Stimulated activated CD4-positive, alpha-beta T cell treated with anti-CD3 and anti-CD28 coated beads, TNF-alpha, amount 100 ng/mL, for 1 hour (primary cell): ENCODE measurements around the gene PGGHG.

Source experiments
- DNase-seq, 3 donors: peaks; one replicate each; pipeline ENCODE4 v3.0.0-alpha.2; 2020; ENCODE audit warnings: low read depth in 3 of 3, low spot score in 1 of 3

Gene PGGHG

DNA sequence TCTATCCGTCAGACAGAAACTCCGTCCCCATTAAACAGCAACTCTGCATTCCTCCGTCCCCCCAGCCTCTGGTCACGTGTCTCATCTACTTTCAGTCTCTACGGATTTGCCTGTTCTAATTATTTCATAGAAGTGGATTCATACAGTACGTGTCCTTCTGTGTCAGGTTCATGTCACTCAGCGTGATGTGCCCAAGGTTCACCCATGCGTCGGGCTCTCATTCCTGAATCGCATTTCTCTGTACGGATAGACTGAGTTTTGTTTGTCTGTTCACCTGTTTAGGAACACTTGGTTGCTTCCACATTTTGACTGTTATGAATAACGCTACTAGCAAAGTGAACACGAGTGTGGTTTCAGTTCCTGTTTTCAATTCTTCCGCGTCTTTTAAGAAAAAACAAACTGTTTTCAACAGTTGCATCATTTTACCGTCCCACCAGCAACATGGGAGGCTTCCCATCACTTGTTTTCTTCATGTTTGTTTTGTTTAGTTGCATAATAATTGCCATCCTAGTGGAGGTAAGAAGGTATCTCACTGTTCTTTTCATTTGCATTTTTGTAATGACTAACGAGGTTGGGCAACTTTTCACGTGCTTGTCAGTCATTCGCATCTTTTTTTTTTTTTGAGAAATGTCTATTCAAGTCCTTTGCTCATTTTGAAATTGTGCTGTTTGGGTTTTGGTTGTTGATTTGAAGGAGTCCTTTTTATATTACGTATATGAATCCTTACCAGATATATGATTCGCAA lies 19.6 kb upstream of the PGGHG start:
- DNase-seq: no peak

DNA sequence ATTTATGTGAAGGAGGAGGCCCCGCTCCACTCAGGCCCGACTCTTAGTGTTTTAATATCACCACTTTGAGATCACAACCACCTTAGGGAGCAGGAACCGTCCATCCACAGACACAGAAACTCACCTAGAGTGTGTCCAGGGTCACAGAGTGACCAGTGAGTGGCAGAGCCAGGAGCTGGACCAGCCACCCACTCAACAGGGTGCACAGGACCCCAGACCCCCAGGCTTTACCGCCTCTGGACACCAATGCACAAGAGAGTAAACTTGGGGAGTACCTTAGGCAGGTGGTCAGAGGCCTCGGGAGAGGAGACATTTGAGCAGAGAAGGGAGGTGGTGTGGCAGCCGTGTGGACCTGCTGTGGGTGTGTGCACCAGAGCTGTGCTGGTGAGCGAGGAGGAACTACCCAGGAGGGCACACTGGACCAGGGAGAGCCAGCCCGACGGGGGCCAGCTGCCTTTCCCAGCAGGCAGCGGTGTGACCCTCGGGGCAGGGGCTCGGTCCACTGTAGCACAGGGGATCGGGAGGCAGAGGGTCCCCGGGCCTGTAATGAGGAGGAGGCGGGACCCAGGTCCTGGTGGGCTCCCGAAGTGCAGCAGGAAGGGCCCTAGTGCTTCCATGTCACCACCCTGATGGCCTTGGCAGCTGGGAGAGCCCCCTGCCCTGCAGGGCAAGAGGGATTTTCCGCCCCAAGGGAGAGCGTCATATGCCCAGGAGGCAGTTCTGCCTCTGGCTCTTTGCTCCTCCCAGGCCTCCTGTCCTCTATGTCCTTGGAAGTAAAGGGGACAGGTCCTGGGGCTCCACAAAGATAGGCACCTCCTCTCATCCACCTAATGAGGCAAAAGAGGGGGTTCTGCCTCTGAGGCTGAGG lies 18.2 kb upstream of the PGGHG start:
- DNase-seq: no peak

DNA sequence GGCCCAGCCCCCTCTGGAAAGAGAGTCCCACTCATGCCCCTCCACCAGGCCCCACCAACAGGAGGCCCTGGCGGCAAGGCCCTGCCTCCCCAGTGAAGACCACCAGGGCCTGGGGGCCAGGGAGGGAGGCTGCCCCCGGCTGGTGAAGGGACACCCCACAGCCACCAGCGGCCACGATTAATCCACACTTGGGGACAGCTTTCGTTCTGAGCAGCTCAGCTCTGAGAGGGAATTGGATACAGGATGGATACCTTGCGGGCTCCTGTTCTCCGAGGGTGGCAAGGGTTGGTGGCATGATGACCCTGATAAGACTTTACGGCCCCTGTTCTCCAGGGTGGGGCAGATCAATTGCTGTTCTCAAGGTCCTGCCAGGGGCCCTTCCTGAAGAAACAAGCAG lies 17.6 kb upstream of the PGGHG start:
- no peak for DNase-seq

DNA sequence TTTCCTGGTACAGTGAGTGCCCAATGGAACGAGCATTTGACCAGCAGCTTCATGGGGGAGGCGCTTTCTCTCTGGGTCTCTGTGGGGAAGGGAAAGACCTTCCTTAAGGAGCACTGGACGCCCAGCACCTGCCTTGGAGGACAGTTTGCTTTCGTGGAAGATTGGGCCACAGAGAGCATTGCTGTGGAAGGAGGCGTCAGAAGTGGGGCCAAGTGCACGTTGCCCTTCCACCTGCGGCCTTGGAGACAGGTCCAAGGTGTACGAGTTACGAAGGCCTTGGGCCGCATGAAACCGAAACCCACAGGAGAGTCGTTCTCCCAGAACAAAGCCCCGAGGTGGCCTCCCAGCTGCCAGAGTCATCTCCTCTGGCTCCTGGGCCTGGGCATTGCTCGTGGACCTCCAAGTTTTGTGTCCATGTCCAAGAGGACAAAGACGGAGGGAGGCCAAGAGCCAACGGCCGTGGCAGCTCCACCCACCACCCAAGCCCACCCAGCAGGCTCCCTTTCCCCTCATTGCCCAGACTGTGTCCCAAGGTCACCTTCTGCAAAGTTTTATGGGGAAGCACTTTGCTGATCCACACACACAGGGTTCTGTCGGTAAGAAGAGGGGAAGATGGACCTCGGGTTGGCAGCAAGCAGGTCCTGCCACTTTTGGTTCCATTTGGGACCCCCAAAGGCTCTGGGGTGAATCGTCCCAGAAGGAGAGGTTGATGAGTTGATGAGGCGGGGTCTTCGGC lies 16.6 kb upstream of the PGGHG start:
- DNase-seq: no peak

DNA sequence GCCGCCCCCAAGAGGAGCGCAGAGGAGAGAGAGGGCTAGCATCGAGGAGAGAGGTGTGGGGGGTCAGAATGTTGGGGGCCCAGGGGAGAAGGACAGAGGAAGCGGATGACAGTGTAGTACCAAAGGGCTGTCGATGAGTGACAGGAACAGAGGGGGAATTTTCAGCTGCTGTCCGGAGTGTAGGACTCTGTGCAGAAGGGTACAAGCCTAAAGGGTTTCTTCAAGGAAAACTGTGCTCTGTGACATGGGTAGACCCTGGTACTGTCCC lies 16.1 kb upstream of the PGGHG start:
- DNase-seq: no peak

DNA sequence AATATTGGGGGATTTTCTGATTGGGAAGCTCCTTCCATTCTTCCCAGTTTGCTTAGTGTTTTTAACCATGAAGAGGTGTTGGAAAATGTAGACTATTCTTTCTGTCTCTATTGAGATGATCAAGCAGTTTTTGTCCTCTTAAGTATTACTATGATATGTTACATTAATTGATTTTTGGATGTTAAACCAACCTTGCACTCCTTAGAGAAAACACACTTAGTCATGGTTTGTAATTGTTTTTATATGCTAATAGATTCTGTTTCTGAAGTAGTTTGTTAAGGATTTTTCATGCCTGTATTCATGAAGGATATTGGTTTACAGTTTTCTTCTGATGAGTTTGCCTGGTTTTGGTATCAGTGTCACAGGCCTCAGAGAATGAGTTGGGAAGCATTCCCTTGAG lies 12.7 kb upstream of the PGGHG start:
- DNase-seq: no peak

DNA sequence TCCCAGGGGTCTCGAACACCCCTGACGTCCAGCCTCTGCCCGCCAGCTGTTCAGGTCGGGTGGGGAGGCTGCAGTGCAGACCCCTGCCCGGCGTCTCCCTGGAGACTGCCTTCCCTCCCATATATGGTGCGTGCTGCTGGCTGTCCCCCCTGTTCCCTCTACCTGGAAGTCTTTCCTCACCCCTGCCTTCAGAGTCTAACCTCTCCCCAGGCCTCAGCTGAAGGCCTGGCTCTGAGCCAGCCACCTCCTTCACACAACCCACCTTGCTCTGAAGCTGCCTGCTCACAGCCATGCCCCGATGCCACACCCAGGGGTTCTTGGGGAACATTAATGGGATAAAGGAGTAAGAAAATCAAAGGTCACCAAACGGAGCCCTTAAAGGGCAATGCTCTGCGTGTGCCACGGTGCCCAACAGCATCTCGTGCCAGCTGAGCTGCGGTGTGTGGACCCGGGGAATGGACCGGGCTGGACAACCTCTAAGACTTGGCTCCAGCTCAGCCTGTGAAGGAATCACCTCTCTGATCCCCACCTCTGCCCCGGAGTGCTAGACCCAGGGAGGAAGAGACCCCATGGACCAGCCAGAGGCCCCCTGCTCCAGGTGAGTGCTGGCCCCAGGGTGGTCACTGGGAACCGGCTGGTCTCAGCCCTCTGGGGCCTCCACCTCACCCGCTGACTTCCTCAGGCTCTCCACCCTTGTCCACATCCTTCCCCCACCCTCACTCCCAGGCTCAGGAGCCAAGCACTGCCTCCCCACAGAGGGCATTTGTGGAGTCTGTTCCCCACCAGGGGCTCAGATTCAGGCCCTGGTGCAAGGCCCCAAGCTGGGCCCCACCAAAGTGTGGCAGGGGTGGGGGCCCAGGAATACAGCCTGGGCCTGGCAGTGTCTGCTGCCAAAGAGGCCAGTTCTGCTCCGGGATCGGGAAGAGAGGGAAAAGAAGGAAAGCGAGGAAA lies 10.7 kb upstream of the PGGHG start, which contains the start of gene NLRP6:
TSS of gene NLRP6 (plus strand) at position 407 of the 951 bp plus-strand sequence. CDS start at position 570, 163 bp downstream.
- DNase-seq: no peak

DNA sequence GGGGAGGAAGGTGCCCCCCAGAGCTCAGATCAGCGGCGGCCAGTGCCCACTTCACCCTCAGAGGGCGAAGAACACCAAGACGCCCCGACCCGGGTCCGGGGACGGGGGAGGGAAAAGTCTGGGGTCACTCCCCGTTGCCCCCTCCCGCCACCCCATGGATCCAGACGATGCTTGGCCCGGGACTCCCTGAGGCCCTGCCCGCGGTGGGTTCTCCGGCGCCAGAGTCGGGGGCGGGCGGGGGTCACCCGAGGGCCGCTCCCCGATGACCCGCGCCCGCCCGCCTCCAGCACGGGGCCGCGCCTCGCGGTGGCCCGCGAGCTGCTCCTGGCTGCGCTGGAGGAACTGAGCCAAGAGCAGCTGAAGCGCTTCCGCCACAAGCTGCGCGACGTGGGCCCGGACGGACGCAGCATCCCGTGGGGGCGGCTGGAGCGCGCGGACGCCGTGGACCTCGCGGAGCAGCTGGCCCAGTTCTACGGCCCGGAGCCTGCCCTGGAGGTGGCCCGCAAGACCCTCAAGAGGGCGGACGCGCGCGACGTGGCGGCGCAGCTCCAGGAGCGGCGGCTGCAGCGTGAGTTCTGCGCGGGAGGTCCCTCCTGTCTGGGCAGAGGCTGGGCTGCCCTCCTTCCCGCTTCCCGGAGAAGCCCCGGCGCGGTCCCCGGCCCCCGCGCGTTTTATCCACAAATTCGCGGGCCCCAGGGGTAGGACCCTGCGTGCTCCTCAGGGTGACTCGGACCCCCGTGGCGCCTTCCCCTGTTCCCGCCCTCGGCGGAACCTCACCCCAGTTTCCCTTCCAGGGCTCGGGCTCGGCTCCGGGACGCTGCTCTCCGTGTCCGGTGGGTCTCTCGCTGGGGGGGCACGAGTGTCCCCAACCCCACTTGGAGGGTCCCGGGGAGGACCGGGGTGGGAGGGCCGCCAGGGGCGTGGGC lies 9.6 kb upstream of the PGGHG start:
- no peak for DNase-seq

DNA sequence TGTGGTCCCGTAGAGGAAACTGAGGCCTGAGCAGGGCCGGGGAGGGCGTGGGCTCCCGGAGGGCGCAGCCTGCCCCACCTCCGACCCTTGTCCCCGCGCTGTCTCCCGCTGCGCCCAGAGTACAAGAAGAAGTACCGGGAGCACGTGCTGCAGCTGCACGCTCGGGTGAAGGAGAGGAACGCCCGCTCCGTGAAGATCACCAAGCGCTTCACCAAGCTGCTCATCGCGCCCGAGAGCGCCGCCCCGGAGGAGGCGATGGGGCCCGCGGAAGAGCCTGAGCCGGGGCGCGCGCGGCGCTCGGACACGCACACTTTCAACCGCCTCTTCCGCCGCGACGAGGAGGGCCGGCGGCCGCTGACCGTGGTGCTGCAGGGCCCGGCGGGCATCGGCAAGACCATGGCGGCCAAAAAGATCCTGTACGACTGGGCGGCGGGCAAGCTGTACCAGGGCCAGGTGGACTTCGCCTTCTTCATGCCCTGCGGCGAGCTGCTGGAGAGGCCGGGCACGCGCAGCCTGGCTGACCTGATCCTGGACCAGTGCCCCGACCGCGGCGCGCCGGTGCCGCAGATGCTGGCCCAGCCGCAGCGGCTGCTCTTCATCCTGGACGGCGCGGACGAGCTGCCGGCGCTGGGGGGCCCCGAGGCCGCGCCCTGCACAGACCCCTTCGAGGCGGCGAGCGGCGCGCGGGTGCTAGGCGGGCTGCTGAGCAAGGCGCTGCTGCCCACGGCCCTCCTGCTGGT lies 8.8 kb upstream of the PGGHG start:
- DNase-seq: no peak

DNA sequence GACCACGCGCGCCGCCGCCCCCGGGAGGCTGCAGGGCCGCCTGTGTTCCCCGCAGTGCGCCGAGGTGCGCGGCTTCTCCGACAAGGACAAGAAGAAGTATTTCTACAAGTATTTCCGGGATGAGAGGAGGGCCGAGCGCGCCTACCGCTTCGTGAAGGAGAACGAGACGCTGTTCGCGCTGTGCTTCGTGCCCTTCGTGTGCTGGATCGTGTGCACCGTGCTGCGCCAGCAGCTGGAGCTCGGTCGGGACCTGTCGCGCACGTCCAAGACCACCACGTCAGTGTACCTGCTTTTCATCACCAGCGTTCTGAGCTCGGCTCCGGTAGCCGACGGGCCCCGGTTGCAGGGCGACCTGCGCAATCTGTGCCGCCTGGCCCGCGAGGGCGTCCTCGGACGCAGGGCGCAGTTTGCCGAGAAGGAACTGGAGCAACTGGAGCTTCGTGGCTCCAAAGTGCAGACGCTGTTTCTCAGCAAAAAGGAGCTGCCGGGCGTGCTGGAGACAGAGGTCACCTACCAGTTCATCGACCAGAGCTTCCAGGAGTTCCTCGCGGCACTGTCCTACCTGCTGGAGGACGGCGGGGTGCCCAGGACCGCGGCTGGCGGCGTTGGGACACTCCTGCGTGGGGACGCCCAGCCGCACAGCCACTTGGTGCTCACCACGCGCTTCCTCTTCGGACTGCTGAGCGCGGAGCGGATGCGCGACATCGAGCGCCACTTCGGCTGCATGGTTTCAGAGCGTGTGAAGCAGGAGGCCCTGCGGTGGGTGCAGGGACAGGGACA lies 8.0 kb upstream of the PGGHG start:
- DNase-seq: no peak

DNA sequence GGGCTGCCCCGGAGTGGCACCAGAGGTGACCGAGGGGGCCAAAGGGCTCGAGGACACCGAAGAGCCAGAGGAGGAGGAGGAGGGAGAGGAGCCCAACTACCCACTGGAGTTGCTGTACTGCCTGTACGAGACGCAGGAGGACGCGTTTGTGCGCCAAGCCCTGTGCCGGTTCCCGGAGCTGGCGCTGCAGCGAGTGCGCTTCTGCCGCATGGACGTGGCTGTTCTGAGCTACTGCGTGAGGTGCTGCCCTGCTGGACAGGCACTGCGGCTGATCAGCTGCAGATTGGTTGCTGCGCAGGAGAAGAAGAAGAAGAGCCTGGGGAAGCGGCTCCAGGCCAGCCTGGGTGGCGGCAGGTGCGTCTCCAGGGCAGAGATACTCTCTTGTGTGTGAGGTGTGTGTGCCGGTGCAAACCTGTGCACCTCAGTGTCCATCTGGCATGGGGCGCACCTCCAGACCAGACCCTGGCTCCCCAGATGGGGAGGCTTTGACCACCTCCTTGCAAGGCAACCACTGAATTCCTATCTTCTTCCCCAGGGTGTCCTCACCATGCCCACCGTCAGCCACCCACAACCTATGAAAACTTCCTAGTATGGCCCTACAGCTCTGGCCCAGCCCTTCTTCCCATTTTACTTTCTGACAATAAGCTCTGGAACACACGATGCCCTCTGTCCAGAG lies 7.3 kb upstream of the PGGHG start:
- no peak for DNase-seq

DNA sequence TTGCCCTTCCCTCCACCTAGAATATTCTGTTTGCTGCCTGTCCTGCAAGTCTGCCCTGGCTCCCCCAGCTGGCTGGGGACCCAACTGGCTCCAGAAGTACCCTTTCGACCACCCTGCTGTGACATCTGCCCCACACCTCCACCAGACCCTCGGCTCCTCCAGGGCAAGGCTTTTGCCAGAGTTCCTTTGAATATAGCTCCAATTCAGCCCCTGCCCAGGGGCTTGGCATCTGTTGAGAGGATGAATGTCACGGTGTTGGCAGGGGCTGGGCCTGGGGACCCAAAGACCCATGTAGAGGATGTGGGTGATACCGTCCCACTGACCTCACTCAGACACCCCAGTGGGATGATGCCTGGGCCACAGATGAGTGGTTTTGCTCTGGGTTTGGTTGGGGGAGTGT lies 6.8 kb upstream of the PGGHG start:
- no peak for DNase-seq

DNA sequence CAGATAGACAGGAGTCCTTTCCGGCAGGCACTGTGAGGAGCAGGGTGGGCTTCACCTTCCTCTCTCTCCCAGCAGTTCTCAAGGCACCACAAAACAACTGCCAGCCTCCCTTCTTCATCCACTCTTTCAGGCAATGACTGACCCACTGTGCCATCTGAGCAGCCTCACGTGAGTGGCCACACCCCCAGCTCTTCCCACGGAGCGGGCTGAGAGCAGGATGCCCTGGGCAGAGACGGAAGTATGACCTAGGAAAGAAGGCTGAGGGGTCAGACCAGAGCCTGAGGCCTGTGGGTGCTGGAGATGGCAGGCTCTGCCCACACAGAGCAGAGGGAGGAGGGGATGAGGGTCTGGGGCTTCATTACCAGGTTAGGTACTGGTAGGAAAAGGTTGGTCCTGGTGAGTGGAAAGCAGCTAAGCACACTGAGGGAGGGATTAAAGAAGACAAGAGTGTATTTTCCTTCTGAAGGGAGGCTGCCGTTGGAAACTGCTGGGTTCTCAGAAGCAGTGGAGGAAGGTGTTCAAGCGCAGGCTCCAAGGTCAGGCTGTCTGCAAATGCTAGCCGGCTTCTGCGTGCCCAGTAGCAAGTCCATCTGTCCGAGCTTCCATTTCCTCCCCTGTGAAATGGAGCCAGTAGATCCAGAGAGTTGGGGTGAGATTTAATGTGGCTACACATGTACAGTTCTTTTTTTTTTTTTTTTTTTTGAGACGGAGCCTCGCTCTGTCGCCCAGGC lies 6.1 kb upstream of the PGGHG start:
- DNase-seq: no peak

DNA sequence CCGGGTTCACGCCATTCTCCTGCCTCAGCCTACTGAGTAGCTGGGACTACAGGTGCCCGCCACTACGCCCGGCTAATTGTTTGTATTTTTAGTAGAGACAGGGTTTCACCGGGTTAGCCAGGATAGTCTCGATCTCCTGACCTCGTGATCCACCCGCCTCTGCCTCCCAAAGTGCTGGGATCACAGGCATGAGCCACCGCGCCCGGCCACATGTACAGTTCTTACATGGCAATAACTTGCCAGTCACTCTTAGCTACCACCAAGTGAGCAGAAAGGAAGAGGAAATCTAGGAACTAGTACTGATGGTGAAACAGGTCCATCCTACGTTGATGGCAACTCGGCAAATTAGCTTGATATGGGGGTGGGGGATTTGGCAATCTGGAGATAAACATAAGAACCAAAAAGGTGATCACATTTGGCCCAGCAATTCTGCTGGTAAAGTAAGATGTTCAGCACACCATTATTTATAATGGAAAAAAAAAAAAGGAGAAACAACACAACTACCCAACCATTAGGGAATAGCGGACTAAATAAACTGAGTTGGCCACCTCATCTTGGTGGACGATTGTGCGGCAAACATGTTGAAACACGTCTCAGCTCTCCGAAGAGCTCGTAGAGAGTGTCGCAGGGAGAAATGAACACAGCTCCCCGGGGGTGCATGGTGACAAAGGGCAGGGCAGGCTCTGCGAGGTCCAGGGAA lies 5.4 kb upstream of the PGGHG start:
- no peak for DNase-seq

DNA sequence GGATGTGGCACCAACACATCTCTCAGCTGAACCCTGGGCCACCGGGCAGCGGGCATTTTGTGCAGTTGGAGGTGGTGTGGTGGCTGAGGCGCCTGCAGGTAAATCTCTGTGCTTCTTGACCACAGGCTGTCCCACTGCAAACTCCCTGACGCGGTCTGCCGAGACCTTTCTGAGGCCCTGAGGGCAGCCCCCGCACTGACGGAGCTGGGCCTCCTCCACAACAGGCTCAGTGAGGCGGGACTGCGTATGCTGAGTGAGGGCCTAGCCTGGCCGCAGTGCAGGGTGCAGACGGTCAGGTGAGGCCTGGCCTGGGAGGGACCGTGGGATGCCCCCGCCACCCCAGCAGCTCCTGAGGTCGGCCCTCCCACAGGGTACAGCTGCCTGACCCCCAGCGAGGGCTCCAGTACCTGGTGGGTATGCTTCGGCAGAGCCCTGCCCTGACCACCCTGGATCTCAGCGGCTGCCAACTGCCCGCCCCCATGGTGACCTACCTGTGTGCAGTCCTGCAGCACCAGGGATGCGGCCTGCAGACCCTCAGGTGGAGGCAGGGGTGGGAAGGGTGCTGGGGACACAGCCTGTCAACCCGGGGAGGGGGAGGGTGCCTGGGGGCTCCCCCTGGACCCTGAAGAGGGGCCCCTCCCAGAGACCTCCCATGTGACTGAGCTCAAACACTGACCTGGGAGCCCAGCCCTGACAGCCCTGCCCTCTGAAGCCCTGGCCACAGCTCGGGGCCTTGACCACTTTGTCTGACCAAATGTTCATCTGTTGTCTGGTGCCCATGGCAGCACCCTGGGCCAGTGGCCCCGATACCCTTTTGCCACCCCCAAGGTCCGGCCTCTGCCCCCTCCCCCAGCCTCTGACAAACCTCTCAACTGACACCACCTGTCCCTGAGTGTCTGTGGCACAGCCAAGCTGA lies 4.6 kb upstream of the PGGHG start:
- DNase-seq: no peak
